ENCODE results near the gene AKAP13. TPM values are rescaled to one million over a fixed set of nuclear protein-coding genes. Genes with fewer than 3 reads are reported as not detected.

AKAP13 gene
- total RNA-seq, 1 experiment from 2014 or later: 49.6 TPM

- Histone ChIP-seq H3K4me1 (no peaks in the 10 kb centered on the region), H3K4me3 (ENCODE audit: low read depth, low read length) (no peak overlapping the region), H3K27me3 (replicated peaks; ENCODE audit: control insufficient read depth, insufficient read depth, low read length) (no peaks in the 10 kb centered on the region), H3K36me3 (ENCODE audit: control insufficient read depth, insufficient read depth, low read length) (no peaks in the 10 kb centered on the region; the same call in none of the 2 replicates), H3K9me3 (no peaks in the 10 kb centered on the region)
- H3K9me3 Mint-ChIP-seq (ENCODE audit: unreplicated experiment): no peaks in the 10 kb centered on the region
- no TSS peak for BruUV-seq (replicated peaks)
- no peak overlapping the region for H3K27ac Mint-ChIP-seq (ENCODE audit: unreplicated experiment)
- DNase-seq: no peak
- peaks cover 35% of the 10 kb centered on the region for H3K36me3 Mint-ChIP-seq (ENCODE audit: insufficient read depth, unreplicated experiment)
- CTCF ChIA-PET: no interaction called here
- no peaks in the 10 kb centered on the region for H3K27me3 Mint-ChIP-seq (ENCODE audit: insufficient read depth, unreplicated experiment)
- no peaks in the 10 kb centered on the region for H3K4me1 Mint-ChIP-seq (ENCODE audit: low read depth, unreplicated experiment)
- no peak overlapping the region for H3K4me3 Mint-ChIP-seq (ENCODE audit: unreplicated experiment)
- intact Hi-C loops (cut with micrococcal nuclease; ENCODE audit: unreplicated experiment): no loop called here
- POLR2A ChIA-PET: no interaction called here
- TF ChIP-seq CTCF (IDR thresholded peaks at IDR 0.05; ENCODE audit: insufficient read depth in 1 of 2, low read depth in 1 of 2, low read length in 1 of 2, severe bottlenecking in 1 of 2, unreplicated experiment in 1 of 2): no peak
These were observed 379.0 kb downstream of the AKAP13 start for GRCh38 chr15:85759376-85759775.

GRCh38 chr15:85760049-85760448 is 379.6 kb downstream of the AKAP13 start:
- no peak overlapping the region for H3K4me3 Mint-ChIP-seq (ENCODE audit: unreplicated experiment)
- H3K4me1 Mint-ChIP-seq (ENCODE audit: low read depth, unreplicated experiment): no peaks in the 10 kb centered on the region
- CTCF ChIA-PET: no interaction called here
- POLR2A ChIA-PET: no interaction called here
- TF ChIP-seq CTCF (IDR thresholded peaks at IDR 0.05; ENCODE audit: insufficient read depth in 1 of 2, low read depth in 1 of 2, low read length in 1 of 2, severe bottlenecking in 1 of 2, unreplicated experiment in 1 of 2): no peak
- H3K36me3 Mint-ChIP-seq (ENCODE audit: insufficient read depth, unreplicated experiment): peaks cover 34% of the 10 kb centered on the region
- Histone ChIP-seq H3K4me3 (ENCODE audit: low read depth, low read length) (no peak overlapping the region), H3K4me1 (no peaks in the 10 kb centered on the region), H3K27me3 (replicated peaks; ENCODE audit: control insufficient read depth, insufficient read depth, low read length) (no peaks in the 10 kb centered on the region), H3K9me3 (no peaks in the 10 kb centered on the region), H3K36me3 (ENCODE audit: control insufficient read depth, insufficient read depth, low read length) (no peaks in the 10 kb centered on the region; the same call in none of the 2 replicates)
- no peaks in the 10 kb centered on the region for H3K9me3 Mint-ChIP-seq (ENCODE audit: unreplicated experiment)
- no peak overlapping the region for H3K27ac Mint-ChIP-seq (ENCODE audit: unreplicated experiment)
- DNase-seq: no peak
- no peaks in the 10 kb centered on the region for H3K27me3 Mint-ChIP-seq (ENCODE audit: insufficient read depth, unreplicated experiment)
- intact Hi-C loops (cut with micrococcal nuclease; ENCODE audit: unreplicated experiment): no loop called here
- BruUV-seq (replicated peaks): no TSS peak

GRCh38 chr15:85760531-85761371 is 380.3 kb downstream of the AKAP13 start:
- Histone ChIP-seq H3K4me1 (no peaks in the 10 kb centered on the region), H3K36me3 (ENCODE audit: control insufficient read depth, insufficient read depth, low read length) (no peaks in the 10 kb centered on the region; the same call in none of the 2 replicates), H3K4me3 (ENCODE audit: low read depth, low read length) (no peak overlapping the region), H3K9me3 (no peaks in the 10 kb centered on the region), H3K27me3 (replicated peaks; ENCODE audit: control insufficient read depth, insufficient read depth, low read length) (no peaks in the 10 kb centered on the region)
- no peak for TF ChIP-seq CTCF (IDR thresholded peaks at IDR 0.05; ENCODE audit: insufficient read depth in 1 of 2, low read depth in 1 of 2, low read length in 1 of 2, severe bottlenecking in 1 of 2, unreplicated experiment in 1 of 2)
- intact Hi-C loops (cut with micrococcal nuclease; ENCODE audit: unreplicated experiment): no loop called here
- Mint-ChIP-seq H3K4me3 (ENCODE audit: unreplicated experiment) (no peak overlapping the region), H3K27ac (ENCODE audit: unreplicated experiment) (no peak overlapping the region), H3K27me3 (ENCODE audit: insufficient read depth, unreplicated experiment) (no peaks in the 10 kb centered on the region), H3K9me3 (ENCODE audit: unreplicated experiment) (no peaks in the 10 kb centered on the region), H3K36me3 (ENCODE audit: insufficient read depth, unreplicated experiment) (peaks cover 38% of the 10 kb centered on the region), H3K4me1 (ENCODE audit: low read depth, unreplicated experiment) (no peaks in the 10 kb centered on the region)
- CTCF ChIA-PET: no interaction called here
- DNase-seq: no peak
- POLR2A ChIA-PET: no interaction called here
- BruUV-seq (replicated peaks): no TSS peak
